GM18498 (cell line): ENCODE data around the gene IARS2.
"Not testable (repeated sequence)": the region's sequence is repeated elsewhere in the genome, so short reads cannot be mapped to it uniquely, and the experiment has no call there.

ENCODE experiments used
- ATAC-seq: cut with Tn5 transposase; IDR thresholded peaks from one replicate; pipeline ENCODE4 v1.9.1; 2021; ENCODE audit warnings: mild to moderate bottlenecking, moderate library complexity; ENCODE audit not compliant: unreplicated experiment

IARS2 gene

DNA sequence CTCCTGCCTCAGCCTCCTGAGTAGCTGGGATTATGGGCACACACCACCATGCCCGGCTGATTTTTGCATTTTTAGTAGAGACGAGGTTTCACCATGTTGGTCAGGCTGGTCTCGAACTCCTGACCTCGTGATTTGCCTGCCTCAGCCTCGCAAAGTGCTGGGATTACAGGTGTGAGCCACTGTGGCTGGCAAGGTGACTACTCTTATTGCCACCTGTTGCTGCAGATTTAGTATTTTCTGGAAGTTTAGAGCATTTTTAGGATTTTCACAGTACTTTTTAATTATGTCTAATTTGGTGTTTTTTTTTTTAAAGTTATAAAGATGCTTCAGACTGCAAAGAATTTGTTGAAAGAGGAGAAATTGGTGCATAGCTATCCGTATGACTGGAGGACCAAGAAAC lies 16.5 kb downstream of the IARS2 start:
- not testable (repeated sequence) for ATAC-seq

DNA sequence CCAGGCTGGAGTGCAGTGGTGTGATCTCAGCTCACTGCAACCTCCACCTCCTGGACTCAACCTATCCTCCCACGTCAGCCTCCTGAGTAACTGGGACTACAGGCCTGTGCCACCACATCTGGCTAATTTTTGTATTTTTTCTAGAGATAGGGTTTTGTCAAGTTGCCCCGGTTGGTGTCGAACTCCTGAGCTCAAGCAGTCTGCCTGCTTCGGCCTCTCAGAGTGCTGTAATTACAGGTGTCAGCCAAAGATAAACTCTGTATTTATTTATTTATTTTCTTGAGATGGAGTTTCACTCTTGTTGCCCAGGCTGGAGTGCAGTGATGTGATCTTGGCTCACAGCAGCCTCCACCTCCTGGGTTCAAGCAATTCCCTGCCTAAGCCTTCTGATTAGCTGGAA lies 18.7 kb downstream of the IARS2 start:
- ATAC-seq = not testable (repeated sequence)

- peak; percentile 76 for ATAC-seq
These were observed 19.3 kb downstream of the IARS2 start for GRCh38 chr1:220113136-220113695.

DNA sequence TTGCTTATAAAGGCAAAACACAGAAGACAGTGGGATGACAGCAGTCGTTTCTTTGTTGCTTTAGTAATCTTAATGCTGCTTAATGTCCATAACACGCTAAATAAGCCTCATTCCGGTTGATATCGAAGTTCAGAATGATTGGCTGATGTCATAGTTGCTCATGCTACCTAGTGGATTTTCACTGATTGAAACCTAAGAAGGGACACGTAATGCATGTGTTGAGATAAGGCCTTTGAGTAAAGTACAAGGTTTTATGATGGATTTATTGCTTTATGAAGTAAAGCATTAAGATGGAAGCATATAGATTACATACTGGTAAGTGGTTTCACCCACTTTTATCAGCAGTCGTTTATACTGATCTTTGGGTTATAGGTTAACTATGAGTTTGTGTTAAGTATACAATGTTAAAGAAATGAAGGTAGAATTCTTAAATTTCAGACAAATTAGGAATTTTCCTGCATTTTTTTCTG lies 25.1 kb downstream of the IARS2 start:
- no peak for ATAC-seq

DNA sequence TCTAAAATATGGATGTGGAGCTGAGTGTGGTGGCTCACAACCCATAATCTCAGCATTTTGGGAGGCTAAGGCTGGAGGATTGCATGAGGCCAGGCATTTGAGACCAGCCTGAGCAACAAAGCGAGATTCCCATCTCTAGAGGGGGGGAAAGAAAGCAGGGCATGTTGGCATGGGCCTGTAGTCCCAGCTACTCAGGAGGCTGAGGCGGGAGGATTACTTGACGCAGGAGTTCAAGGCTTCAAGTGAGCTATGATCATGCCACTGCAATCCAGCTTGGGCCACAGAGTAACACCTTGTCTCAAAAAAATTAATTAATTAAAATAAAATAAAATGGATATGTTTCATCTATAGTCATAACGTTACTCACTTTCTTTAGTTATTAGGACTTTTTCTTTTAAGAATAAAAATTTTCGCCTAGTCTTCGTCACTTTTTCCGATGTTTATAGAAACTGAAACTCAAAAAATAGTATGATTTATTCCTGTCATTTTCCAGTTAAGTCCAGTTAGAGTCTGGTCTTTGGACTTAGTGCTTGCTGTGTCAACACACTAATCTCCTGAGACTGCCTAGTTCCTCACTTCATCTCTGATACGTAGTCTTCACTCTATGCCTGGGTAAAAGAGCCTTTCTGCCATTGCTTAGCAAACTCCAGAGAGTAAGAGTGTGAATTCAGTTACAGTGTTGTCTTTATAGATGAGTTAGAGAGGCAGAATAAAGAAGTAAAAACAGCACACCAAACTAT lies 28.0 kb downstream of the IARS2 start:
- no peak for ATAC-seq

- no peak for ATAC-seq
These were observed 29.1 kb downstream of the IARS2 start for GRCh38 chr1:220123066-220123465.

- no peak for ATAC-seq
These were observed 30.0 kb downstream of the IARS2 start for GRCh38 chr1:220123889-220124288.

- no peak for ATAC-seq
These were observed 30.6 kb downstream of the IARS2 start for GRCh38 chr1:220124542-220124941.

DNA sequence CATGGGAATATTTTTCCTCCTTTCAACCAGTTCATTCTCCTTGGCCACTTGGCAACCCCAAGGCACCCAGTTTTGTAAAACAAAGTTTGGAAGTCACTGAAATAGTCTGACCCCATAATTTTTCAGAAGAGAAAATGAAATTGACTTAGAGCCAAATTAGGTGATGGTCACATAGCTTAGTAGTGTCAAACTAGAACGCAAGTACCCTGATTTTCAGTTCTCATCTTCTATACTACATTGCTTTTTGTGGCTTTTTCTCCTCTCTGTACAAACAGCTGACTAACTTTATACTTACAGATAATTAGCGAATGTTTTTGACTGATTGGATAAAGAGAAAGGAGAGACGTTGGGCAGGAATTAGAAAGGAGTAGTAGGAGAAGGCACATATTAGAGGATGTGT lies 33.1 kb downstream of the IARS2 start:
- peak; percentile 52 for ATAC-seq

GRCh38 chr1:220129479-220130210 lies 35.7 kb downstream of the IARS2 start:
- no peak for ATAC-seq

DNA sequence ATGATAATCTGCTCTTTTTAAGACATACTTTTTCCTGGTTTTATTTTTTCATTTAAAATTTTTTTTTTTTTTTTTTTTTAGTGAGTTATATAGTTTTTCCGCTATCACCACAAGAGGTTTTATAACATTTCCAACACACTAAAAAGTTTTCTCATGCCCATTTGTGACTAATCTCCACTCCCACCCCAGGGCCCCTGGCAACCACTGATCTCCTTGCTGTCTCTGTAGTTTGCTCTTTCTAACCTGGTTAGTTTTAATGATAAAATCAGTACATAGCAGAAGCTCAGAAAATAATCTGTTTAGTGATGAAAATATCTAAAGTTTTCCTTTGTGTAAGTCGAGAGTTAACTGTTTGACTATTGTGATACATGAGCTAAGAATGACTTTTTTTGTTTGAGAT lies 41.8 kb downstream of the IARS2 start:
- ATAC-seq = no peak

DNA sequence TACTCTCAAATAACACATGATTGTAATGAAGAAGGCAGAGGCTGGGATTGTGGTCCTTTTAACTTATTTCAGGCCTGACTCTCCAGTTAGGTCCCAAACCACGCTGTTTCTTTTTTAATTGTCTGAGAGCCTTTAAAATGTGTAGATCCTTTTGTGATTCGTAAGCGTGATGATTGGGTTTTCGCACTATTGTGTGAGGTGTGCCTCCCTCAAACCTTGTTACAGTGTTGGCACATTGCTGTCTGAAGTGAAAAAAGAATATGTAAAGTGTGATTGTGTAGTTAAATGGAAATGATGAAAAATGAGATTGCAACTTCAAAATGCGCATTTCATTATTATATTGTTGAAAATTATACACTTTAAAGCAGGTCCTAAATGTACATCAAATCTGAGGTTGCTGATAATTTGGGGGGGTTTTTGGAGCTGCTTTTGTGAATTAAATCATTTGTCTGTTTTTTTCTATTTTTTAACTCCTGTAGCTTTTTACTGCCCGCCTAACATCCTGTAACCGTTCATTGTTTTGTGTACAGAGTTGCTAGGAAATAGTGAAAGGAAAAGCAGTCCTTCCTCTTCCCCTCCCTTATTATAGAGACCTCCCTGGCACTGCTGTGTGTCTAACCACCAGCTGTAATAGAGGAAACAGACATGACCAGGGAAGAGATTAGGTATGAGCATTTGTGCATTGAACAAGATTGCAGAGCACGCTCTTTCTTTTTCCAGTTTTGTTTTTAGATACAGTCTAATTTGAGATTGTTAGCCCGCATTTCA lies 43.3 kb downstream of the IARS2 start:
- ATAC-seq = no peak

- ATAC-seq = no peak
These were observed 46.0 kb downstream of the IARS2 start for GRCh38 chr1:220139966-220140365.

DNA sequence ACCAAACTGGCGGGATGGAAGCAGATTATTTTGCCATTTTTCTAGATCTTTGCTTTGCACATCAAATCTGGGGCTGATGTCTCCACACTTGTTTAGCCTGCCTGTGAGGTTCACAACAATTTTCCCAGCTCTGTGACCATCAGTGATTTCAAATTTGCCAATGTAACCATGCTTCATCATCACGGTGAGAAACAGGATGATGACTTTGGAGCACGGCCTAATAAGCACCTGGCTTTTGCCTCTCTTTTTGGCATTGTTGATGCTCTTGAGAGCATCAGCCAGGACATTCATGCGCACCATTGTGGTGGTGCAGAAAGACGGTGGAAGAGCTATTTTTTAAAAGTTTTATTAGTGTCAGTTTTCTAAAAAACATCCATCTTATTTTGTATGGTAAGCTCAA lies 50.1 kb downstream of the IARS2 start:
- ATAC-seq = no peak

DNA sequence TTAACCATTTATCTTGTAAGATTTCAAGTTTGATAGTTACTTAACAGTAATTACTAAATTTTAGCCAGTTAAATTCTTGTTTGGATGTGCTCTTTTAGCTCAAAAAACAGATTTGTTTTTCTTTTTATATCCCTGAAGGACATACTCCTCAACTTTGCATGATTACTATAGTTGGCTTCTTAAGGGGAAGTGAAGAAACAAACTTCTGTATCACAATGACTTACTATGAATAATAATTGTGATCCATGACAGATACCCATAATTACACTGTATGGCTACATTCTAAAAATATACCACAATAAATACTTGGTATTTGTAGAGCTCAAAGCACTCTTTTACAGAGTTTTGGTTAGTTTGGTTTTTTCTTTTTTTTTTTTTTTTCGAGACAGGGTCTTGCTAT lies 55.8 kb downstream of the IARS2 start:
- ATAC-seq = peak; percentile 39

- ATAC-seq = no peak
These were observed 57.5 kb downstream of the IARS2 start for GRCh38 chr1:220151454-220151853.

DNA sequence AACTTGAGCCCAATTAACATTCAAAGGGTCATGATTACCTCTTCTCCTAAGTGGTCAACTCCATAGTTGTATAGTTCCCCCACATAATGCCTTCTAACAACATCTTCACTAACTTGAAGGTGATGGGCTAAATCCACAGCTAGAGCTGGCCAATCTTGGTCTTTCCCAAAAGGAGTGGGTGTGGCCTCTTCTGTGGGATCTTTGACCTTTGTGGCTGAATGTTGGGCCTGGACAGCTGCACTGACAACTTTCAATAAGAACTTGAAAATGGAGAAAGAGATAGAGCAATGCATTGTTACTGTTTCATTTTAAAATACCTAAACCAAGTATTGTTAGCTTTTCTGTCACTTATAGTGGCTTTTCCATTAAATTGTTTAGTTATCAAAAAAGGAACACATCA lies 59.2 kb downstream of the IARS2 start:
- ATAC-seq = no peak

- ATAC-seq = no peak
These were observed 62.8 kb downstream of the IARS2 start for GRCh38 chr1:220156620-220157146.

GRCh38 chr1:220157738-220158137 lies 63.8 kb downstream of the IARS2 start:
- ATAC-seq = no peak

- ATAC-seq = not testable (repeated sequence)
These were observed 64.6 kb downstream of the IARS2 start for GRCh38 chr1:220158530-220158929.

DNA sequence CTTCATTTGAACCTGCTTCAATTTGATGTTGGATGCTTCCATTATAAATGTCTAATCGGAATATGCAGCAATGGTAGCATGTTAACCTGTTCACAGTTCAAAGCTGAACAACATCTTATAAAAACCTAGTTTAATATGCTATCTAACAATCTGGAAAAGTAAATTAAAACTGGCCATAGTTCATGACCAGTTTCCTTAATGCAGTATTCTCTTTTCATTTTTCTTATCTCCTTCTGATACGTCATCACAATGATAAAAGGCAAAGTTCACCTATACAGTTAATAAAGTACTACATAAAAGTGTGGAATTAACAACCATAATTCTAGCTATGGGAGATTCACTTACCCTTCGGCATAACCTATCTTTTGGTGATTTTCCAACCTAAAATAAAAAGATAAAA lies 65.1 kb downstream of the IARS2 start:
- ATAC-seq = no peak
